Coronary artery (tissue), 2 donors: Measurements from ENCODE around the gene NRIP3.

Experiments used
- DNase-seq: peaks from one replicate; pipeline ENCODE4 v3.0.0-alpha.2; 2017; ENCODE audit warnings: low spot score
- H3K27ac ChIP-seq, 2 donors: fragments of 200-600 bp; sonication (generic); one replicate each; pipeline ENCODE4 v1.5.1; 2016 to 2019
- H3K4me3 ChIP-seq: fragments of 200-600 bp; sonication (generic); 2 replicates; pipeline ENCODE4 v1.5.1; 2016; ENCODE audit warnings: mild to moderate bottlenecking, moderate library complexity
- TF ChIP-seq, protein P1 (sequence below): fragments of 200-600 bp; sonication (generic); IDR thresholded peaks from one replicate; pipeline ENCODE4 v1.5.1; 2019; ENCODE audit warnings: antibody characterized with exemption

The NRIP3 gene

GRCh38 chr11:9005087-9005486, 1.3 kb upstream of the NRIP3 start:
- no peak for DNase-seq
- Histone ChIP-seq H3K27ac (no peak overlapping the region), H3K4me3 (no peak overlapping the region)
- TF ChIP-seq, protein P1, sequence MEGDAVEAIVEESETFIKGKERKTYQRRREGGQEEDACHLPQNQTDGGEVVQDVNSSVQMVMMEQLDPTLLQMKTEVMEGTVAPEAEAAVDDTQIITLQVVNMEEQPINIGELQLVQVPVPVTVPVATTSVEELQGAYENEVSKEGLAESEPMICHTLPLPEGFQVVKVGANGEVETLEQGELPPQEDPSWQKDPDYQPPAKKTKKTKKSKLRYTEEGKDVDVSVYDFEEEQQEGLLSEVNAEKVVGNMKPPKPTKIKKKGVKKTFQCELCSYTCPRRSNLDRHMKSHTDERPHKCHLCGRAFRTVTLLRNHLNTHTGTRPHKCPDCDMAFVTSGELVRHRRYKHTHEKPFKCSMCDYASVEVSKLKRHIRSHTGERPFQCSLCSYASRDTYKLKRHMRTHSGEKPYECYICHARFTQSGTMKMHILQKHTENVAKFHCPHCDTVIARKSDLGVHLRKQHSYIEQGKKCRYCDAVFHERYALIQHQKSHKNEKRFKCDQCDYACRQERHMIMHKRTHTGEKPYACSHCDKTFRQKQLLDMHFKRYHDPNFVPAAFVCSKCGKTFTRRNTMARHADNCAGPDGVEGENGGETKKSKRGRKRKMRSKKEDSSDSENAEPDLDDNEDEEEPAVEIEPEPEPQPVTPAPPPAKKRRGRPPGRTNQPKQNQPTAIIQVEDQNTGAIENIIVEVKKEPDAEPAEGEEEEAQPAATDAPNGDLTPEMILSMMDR: no peak

- peak overlapping the region; percentile 73 for H3K4me3 ChIP-seq
- TF ChIP-seq, protein P1: no peak
- no peak overlapping the region for H3K27ac ChIP-seq
- DNase-seq: no peak
These were observed 554 bp upstream of the NRIP3 start for GRCh38 chr11:9004183-9004926.

- TF ChIP-seq, protein P1: no peak
- no peak for DNase-seq
- Histone ChIP-seq H3K27ac (no peak overlapping the region), H3K4me3 (peak overlapping the region; percentile 73)
These were observed 755 bp downstream of the NRIP3 start for GRCh38 chr11:9002920-9003572.

GRCh38 chr11:9001736-9002135, 2.1 kb downstream of the NRIP3 start:
- Histone ChIP-seq H3K27ac (no peak overlapping the region), H3K4me3 (no peak overlapping the region)
- DNase-seq: no peak
- TF ChIP-seq, protein P1: no peak

GRCh38 chr11:8998017-8998416, 5.8 kb downstream of the NRIP3 start:
- DNase-seq: no peak
- no peak overlapping the region for H3K4me3 ChIP-seq
- TF ChIP-seq, protein P1: no peak
- H3K27ac ChIP-seq: no peak overlapping the region

DNA sequence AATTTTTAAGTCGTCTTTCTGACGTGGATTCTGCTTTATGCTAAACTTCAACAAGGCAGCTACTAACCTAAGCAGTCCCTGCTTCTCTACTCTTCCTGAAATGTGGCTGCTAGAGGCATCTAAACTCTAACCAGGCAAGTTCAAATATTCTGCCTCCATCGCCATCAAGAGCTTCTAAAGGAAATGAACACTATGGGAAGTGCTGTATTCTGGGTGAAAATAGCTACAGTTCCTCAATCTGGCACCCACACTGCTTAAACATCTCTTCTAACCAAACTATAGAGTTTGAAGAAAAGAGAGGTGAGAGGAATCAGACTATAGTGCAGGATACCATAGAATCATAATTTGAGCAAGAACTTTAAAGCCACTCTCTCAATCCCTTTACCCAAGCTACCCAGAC, 6.3 kb downstream of the NRIP3 start:
- Histone ChIP-seq H3K27ac (no peak overlapping the region), H3K4me3 (no peak overlapping the region)
- TF ChIP-seq, protein P1: no peak
- DNase-seq: no peak

DNA sequence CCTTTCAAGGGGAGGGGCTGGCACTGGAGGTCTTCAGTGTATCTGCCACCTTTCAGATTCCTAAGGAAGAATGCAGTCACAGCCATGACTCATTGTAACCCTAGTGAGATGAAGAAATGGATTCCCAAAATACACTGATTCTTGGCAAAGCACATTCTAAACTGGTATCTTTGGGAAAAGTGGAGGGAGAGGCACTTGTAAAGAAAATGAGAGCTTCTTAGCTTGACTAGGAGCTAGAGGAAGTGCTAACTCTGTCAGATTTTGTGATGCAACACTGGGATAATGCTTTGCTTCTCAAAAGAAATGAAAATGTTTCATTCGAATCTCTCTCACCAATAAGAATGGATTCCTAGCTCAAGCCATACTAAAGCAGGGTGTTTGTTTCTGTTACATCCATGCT, 14.3 kb downstream of the NRIP3 start:
- TF ChIP-seq, protein P1: no peak
- DNase-seq: no peak
- Histone ChIP-seq H3K4me3 (no peak overlapping the region), H3K27ac (no peak overlapping the region)
